Right lobe of liver (tissue), 4 donors: ENCODE measurements around the gene TSTD2.

Experiments
- CTCF ChIP-seq, 4 donors: fragments of 200-600 bp in 3 of 4; fragments of 450-650 bp in 1 of 4; IDR thresholded peaks; one replicate each; pipeline versions ENCODE4 v1.5.1 to v1.8.0; 2016 to 2022; ENCODE audit warnings: antibody characterized with exemption in 4 of 4, mild to moderate bottlenecking in 2 of 4
- POLR2A ChIP-seq: fragments of 450-650 bp; IDR thresholded peaks from one replicate; pipeline ENCODE4 v1.6.1; 2017; ENCODE audit warnings: antibody characterized with exemption, mild to moderate bottlenecking
- donor health status: DM: no; HTN: no; CAD: no.
- donor health status: DM: no; HTN: no; CAD: no.
- donor health status: DM: no; HTN: yes; CAD: no.

GRCh38 chr9:97557606-97558095 lies 75.5 kb downstream of the TSTD2 start:
- TF ChIP-seq POLR2A: peak; percentile 41
- no peak for TF ChIP-seq CTCF (IDR thresholded peaks at IDR 0.05)
